HepG2 (cell line): ENCODE measurements around the gene PIM1. TPM values are rescaled to one million over a fixed set of nuclear protein-coding genes. Genes with fewer than 3 reads are reported as not detected.

ENCODE experiments used
- ATF1 ChIP-seq: IDR thresholded peaks from 2 replicates; pipeline ENCODE4 v1.6.1; 2016; ENCODE audit warnings: mild to moderate bottlenecking, control low read depth
- KDM5A ChIP-seq: fragments of 200-600 bp; sonication (generic); IDR thresholded peaks from 2 replicates; pipeline ENCODE4 v1.7.0; 2018; ENCODE audit warnings: antibody characterized with exemption, mild to moderate bottlenecking, low read length, borderline replicate concordance
- KMT2A ChIP-seq: sonication (generic); formaldehyde crosslinking; IDR thresholded peaks from 2 replicates; pipeline ENCODE4 v1.4.0; 2020; ENCODE audit warnings: missing genetic modification reagents
- MAZ ChIP-seq, 2 experiments: sonication (generic) in 1 of 2; formaldehyde crosslinking in 1 of 2; IDR thresholded peaks; 2 replicates each; pipeline versions ENCODE4 v1.5.0 to v1.6.1; 2012 to 2020; ENCODE audit warnings: low read depth in 2 of 2, mild to moderate bottlenecking in 2 of 2, borderline replicate concordance in 1 of 2, improper control_type of control experiment in 1 of 2, low read length in 1 of 2, missing genetic modification reagents in 1 of 2, moderate library complexity in 1 of 2
- NR1H2 ChIP-seq: sonication (generic); formaldehyde crosslinking; IDR thresholded peaks from 2 replicates; pipeline ENCODE4 v1.8.1; 2022; ENCODE audit warnings: low read depth, missing genetic modification reagents, borderline replicate concordance
- POGZ ChIP-seq: sonication (generic); formaldehyde crosslinking; IDR thresholded peaks from 2 replicates; pipeline ENCODE4 v1.4.0; 2020; ENCODE audit warnings: mild to moderate bottlenecking, missing genetic modification reagents
- REL ChIP-seq: sonication (generic); formaldehyde crosslinking; conservative IDR thresholded peaks from 2 replicates; pipeline ENCODE4 v1.8.0; 2022; ENCODE audit warnings: mild to moderate bottlenecking, missing genetic modification reagents, moderate library complexity
- SOX13 ChIP-seq, 3 experiments: fragments of 450-650 bp in 1 of 3; sonication (generic) in 1 of 3; formaldehyde crosslinking in 1 of 3; IDR thresholded peaks in 2 of 3; conservative IDR thresholded peaks in 1 of 3; 2 replicates each; pipeline versions ENCODE4 v1.5.0 to v1.6.1; 2016 to 2020; ENCODE audit warnings: antibody characterized with exemption in 1 of 3, mild to moderate bottlenecking in 1 of 3, missing compliant biosample characterization in 1 of 3, missing genetic modification reagents in 1 of 3, moderate library complexity in 1 of 3
- TARDBP ChIP-seq: sonication (generic); formaldehyde crosslinking; IDR thresholded peaks from 2 replicates; pipeline ENCODE4 v1.8.0; 2022; ENCODE audit warnings: mild to moderate bottlenecking, missing genetic modification reagents
- ZBTB7A ChIP-seq: sonication (generic); formaldehyde crosslinking; IDR thresholded peaks from 2 replicates; pipeline ENCODE4 v1.8.0; 2022; ENCODE audit warnings: mild to moderate bottlenecking, missing genetic modification reagents
- ZNF577 ChIP-seq: sonication (generic); formaldehyde crosslinking; IDR thresholded peaks from 2 replicates; pipeline ENCODE4 v1.4.0; 2020; ENCODE audit warnings: mild to moderate bottlenecking, low read depth, missing genetic modification reagents, borderline replicate concordance
- polyA plus RNA-seq, 8 experiments: library from polyadenylated mRNA; depleted of rRNA in 3 of 8; stranded (reverse) in 7 of 8; unstranded in 1 of 8; fragments of >200 nt; fragmentation: Illumina TruSeq in 4 of 8; extraction: Trizol in 4 of 8; gene quantifications; 2 replicates each; pipeline versions ENCODE4 v1.2.1 to v1.2.3, GENCODE V29; 2011 to 2016; ENCODE audit warnings: low read depth in 4 of 8, missing spikeins in 1 of 8, mixed read lengths in 1 of 8; ENCODE audit not compliant: insufficient read depth in 1 of 8
- total RNA-seq, 5 experiments: library from RNA; depleted of rRNA; stranded (reverse); fragments of >200 nt; fragmentation: Illumina TruSeq; extraction: Trizol; gene quantifications; 2 replicates each; pipeline ENCODE4 v1.2.3, GENCODE V29; 2016; ENCODE audit warnings: low read depth in 1 of 5
- TF ChIP-seq, protein P1 (sequence below): sonication (generic); formaldehyde crosslinking; IDR thresholded peaks from 2 replicates; pipeline ENCODE4 v1.5.1; 2020; ENCODE audit warnings: mild to moderate bottlenecking, missing genetic modification reagents, moderate library complexity
- TF ChIP-seq, protein P2 (sequence below), 2 experiments: fragments of 450-650 bp in 1 of 2; sonication (generic) in 1 of 2; formaldehyde crosslinking in 1 of 2; IDR thresholded peaks; 2 replicates each; pipeline versions ENCODE4 v1.6.1 to v1.8.0; 2016 to 2022; ENCODE audit warnings: antibody characterized with exemption in 1 of 2, mild to moderate bottlenecking in 1 of 2, missing genetic modification reagents in 1 of 2

PIM1 gene
- total and polyA plus RNA-seq, 2 of the 13 experiments (the other 11 are each of a cell fraction or from before 2014, with no cell fraction given): 29.4 to 117 TPM

DNA sequence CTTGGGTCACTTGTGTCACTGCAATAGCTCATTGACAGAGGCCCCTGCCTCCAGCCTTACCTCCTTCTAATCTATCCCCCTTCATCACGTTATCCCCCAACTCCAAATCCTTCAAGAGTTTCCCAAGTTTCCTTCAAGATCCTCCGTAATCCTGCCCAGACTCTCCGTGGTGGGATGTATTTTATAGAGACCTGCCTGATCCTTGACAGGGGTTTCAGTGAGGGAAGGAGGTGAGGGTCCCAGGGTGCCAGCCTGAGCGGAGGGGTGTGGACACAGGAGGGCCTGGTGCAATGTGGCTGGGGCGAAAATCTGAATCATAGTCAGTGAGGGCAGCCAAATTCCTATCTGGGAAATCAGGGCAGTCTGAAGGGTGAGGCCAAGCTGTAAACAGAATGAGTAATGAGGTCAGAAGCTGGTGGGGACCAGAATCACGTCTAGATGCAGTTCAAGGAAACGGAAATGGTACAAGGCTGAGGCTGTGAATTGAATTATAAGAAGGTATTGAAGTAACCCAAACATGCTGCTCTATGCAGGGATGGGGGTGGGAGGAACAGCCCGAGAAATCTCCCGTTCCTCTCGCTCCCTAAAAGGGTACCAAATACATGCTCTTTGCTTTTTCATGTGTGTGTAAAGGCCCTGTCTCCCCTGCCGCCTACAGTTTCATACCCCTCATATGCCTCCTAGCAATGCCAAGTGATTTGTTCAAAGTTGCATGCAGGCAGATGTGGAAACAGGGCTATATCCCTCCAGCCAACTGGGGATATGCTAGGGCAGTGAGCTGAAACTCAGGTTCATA lies 35.4 kb upstream of the PIM1 start (continued):
- TF ChIP-seq, protein P1, sequence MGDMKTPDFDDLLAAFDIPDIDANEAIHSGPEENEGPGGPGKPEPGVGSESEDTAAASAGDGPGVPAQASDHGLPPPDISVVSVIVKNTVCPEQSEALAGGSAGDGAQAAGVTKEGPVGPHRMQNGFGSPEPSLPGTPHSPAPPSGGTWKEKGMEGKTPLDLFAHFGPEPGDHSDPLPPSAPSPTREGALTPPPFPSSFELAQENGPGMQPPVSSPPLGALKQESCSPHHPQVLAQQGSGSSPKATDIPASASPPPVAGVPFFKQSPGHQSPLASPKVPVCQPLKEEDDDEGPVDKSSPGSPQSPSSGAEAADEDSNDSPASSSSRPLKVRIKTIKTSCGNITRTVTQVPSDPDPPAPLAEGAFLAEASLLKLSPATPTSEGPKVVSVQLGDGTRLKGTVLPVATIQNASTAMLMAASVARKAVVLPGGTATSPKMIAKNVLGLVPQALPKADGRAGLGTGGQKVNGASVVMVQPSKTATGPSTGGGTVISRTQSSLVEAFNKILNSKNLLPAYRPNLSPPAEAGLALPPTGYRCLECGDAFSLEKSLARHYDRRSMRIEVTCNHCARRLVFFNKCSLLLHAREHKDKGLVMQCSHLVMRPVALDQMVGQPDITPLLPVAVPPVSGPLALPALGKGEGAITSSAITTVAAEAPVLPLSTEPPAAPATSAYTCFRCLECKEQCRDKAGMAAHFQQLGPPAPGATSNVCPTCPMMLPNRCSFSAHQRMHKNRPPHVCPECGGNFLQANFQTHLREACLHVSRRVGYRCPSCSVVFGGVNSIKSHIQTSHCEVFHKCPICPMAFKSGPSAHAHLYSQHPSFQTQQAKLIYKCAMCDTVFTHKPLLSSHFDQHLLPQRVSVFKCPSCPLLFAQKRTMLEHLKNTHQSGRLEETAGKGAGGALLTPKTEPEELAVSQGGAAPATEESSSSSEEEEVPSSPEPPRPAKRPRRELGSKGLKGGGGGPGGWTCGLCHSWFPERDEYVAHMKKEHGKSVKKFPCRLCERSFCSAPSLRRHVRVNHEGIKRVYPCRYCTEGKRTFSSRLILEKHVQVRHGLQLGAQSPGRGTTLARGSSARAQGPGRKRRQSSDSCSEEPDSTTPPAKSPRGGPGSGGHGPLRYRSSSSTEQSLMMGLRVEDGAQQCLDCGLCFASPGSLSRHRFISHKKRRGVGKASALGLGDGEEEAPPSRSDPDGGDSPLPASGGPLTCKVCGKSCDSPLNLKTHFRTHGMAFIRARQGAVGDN (CRISPR knock-in tag): peak; percentile 41; the same call in 1 of the 2 replicates
- TF ChIP-seq NR1H2 (CRISPR knock-in tag): no peak
- TF ChIP-seq ZNF577: no peak
- TF ChIP-seq TARDBP (CRISPR knock-in tag): no peak
- no peak for TF ChIP-seq ATF1 (CRISPR knock-in tag)
- 0 out of 2 replicates have a peak, but pooled peaks have one; percentile 31 for TF ChIP-seq ZBTB7A (CRISPR knock-in tag)
- TF ChIP-seq MAZ (IDR thresholded peaks at IDR 0.05; ENCODE audit: borderline replicate concordance, low read depth, low read length): no peak
- TF ChIP-seq MAZ (CRISPR knock-in tag; IDR thresholded peaks at IDR 0.05; ENCODE audit: low read depth): 0 out of 2 replicates have a peak, but pooled peaks have one; percentile 38
- no peak for TF ChIP-seq POGZ (CRISPR knock-in tag)
- TF ChIP-seq KDM5A: no peak
- no peak for TF ChIP-seq KMT2A (CRISPR knock-in tag)
- TF ChIP-seq REL: no peak
- TF ChIP-seq SOX13 (IDR thresholded peaks at IDR 0.05): 0 out of 2 replicates have a peak, but pooled peaks have one; percentile 32
- TF ChIP-seq SOX13 (CRISPR knock-in tag; conservative IDR thresholded peaks at IDR 0.05 in 1 of 2, IDR thresholded peaks at IDR 0.05 in 1 of 2): no peak
- TF ChIP-seq, protein P2, sequence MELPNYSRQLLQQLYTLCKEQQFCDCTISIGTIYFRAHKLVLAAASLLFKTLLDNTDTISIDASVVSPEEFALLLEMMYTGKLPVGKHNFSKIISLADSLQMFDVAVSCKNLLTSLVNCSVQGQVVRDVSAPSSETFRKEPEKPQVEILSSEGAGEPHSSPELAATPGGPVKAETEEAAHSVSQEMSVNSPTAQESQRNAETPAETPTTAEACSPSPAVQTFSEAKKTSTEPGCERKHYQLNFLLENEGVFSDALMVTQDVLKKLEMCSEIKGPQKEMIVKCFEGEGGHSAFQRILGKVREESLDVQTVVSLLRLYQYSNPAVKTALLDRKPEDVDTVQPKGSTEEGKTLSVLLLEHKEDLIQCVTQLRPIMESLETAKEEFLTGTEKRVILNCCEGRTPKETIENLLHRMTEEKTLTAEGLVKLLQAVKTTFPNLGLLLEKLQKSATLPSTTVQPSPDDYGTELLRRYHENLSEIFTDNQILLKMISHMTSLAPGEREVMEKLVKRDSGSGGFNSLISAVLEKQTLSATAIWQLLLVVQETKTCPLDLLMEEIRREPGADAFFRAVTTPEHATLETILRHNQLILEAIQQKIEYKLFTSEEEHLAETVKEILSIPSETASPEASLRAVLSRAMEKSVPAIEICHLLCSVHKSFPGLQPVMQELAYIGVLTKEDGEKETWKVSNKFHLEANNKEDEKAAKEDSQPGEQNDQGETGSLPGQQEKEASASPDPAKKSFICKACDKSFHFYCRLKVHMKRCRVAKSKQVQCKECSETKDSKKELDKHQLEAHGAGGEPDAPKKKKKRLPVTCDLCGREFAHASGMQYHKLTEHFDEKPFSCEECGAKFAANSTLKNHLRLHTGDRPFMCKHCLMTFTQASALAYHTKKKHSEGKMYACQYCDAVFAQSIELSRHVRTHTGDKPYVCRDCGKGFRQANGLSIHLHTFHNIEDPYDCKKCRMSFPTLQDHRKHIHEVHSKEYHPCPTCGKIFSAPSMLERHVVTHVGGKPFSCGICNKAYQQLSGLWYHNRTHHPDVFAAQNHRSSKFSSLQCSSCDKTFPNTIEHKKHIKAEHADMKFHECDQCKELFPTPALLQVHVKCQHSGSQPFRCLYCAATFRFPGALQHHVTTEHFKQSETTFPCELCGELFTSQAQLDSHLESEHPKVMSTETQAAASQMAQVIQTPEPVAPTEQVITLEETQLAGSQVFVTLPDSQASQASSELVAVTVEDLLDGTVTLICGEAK (IDR thresholded peaks at IDR 0.05): no peak
- TF ChIP-seq, protein P2 (CRISPR knock-in tag; IDR thresholded peaks at IDR 0.05): peak; percentile 22; the same call in 1 of the 2 replicates
